A673 (cell line): ENCODE data around the gene SUMO1.

ENCODE experiments used
- EZH2 ChIP-seq: fragments of 200-600 bp; sonication (generic); IDR thresholded peaks from 2 replicates; pipeline ENCODE4 v1.6.1; 2017; ENCODE audit warnings: borderline replicate concordance, low read depth, mild to moderate bottlenecking, mixed read lengths, antibody characterized with exemption, low read length; ENCODE audit not compliant: poor library complexity, severe bottlenecking
- TF ChIP-seq, protein P1 (sequence below): fragments of 300-800, 200-600 bp; sonication (generic); conservative IDR thresholded peaks from 2 replicates; pipeline ENCODE4 v1.5.1; 2017; ENCODE audit warnings: low read depth, mild to moderate bottlenecking, antibody characterized with exemption, low read length, moderate library complexity, mixed read lengths

DNA sequence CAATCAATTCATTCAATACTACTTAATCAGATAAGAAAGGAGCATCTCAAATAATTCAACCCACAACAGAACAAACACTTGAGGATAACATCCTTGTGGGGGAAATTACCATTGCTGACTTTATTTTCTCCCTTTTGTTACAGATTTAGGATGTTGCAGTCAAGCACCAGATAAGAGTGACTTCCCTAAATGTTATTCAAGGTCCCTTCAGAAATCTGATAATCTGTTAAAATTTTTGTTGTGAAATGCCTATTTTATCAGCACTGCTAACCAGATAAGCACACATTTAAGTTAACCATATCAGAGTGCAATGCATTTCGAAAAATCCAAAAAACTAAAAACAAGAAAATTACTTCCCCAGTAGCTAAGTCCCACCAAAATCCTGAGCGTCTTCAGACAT is 33.5 kb downstream of the SUMO1 start:
- TF ChIP-seq, protein P1, sequence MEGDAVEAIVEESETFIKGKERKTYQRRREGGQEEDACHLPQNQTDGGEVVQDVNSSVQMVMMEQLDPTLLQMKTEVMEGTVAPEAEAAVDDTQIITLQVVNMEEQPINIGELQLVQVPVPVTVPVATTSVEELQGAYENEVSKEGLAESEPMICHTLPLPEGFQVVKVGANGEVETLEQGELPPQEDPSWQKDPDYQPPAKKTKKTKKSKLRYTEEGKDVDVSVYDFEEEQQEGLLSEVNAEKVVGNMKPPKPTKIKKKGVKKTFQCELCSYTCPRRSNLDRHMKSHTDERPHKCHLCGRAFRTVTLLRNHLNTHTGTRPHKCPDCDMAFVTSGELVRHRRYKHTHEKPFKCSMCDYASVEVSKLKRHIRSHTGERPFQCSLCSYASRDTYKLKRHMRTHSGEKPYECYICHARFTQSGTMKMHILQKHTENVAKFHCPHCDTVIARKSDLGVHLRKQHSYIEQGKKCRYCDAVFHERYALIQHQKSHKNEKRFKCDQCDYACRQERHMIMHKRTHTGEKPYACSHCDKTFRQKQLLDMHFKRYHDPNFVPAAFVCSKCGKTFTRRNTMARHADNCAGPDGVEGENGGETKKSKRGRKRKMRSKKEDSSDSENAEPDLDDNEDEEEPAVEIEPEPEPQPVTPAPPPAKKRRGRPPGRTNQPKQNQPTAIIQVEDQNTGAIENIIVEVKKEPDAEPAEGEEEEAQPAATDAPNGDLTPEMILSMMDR: no peak
- TF ChIP-seq EZH2: no peak
